ENCODE measurements around the gene GPR37L1.
"Not testable (repeated sequence)": the region's sequence is repeated elsewhere in the genome, so short reads cannot be mapped to it uniquely, and the experiment has no call there.

Gene GPR37L1

DNA sequence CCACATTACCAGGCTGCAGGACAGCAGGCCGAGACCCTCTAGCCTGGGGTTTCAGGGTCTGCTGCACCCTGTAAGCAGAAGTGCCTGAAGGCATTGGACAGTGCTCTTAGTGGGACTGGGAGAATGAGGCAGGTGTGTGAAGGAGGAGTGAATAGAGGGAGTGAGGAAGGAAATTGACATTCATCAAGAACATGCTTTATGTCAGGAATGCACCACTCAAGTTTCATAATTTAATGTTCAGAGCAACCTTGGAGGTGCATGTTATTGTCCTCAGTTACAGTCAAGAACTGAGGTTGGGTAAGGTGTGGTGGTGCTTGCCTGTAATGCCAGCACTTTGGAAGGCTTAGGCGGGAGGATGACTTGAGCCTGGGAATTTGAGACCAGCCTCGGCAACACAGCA lies 11.7 kb upstream of the GPR37L1 start:
- H3K4me1 ChIP-seq (ENCODE audit: control insufficient read depth, insufficient read depth, low read length) = peaks cover 37% of the 10 kb centered on the region

DNA sequence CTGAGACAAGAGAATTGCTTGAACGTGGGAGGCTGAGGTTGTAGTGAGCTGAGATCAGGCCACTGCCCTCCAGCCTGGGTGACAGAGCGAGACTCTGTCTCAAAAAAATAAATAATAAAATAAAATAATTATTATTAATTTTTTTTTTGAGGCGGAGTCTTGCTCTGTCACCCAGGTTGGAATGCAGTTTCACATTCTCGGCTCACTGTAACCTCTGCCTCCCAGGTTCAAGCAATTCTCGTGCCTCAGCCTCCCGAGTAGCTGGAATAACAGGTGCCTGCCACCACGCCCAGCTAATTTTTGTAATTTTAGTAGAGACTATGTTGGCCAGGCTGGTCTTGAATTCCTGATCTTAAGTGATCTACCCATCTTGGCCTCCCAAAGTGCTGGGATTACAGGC lies 11.1 kb upstream of the GPR37L1 start:
- H3K27me3 ChIP-seq (ENCODE audit: control insufficient read depth, insufficient read depth, low read length); H3K4me3 ChIP-seq (ENCODE audit: low read depth, low read length); H3K9me3 ChIP-seq (ENCODE audit: control insufficient read depth, insufficient read depth, low read depth, low read length); H3K9ac ChIP-seq (ENCODE audit: low read length); H3K36me3 ChIP-seq (ENCODE audit: control insufficient read depth, insufficient read depth, low read length); H3K27ac ChIP-seq (ENCODE audit: low read depth, low read length): not testable (repeated sequence)
- peaks cover 31% of the 10 kb centered on the region for H3K4me1 ChIP-seq (ENCODE audit: control insufficient read depth, insufficient read depth, low read length)

More for the DNA sequence above, 11.7 kb upstream of the GPR37L1 start:
- no peak overlapping the region for H3K9ac ChIP-seq (ENCODE audit: low read length)
- no peaks in the 10 kb centered on the region for H3K9me3 ChIP-seq (ENCODE audit: control insufficient read depth, insufficient read depth, low read depth, low read length)
- H3K36me3 ChIP-seq (ENCODE audit: control insufficient read depth, insufficient read depth, low read length) = no peaks in the 10 kb centered on the region
- no peaks in the 10 kb centered on the region for H3K27me3 ChIP-seq (ENCODE audit: control insufficient read depth, insufficient read depth, low read length)
- no peak overlapping the region for H3K27ac ChIP-seq (ENCODE audit: low read depth, low read length)
- H3K4me3 ChIP-seq (ENCODE audit: low read depth, low read length) = no peak overlapping the region

DNA sequence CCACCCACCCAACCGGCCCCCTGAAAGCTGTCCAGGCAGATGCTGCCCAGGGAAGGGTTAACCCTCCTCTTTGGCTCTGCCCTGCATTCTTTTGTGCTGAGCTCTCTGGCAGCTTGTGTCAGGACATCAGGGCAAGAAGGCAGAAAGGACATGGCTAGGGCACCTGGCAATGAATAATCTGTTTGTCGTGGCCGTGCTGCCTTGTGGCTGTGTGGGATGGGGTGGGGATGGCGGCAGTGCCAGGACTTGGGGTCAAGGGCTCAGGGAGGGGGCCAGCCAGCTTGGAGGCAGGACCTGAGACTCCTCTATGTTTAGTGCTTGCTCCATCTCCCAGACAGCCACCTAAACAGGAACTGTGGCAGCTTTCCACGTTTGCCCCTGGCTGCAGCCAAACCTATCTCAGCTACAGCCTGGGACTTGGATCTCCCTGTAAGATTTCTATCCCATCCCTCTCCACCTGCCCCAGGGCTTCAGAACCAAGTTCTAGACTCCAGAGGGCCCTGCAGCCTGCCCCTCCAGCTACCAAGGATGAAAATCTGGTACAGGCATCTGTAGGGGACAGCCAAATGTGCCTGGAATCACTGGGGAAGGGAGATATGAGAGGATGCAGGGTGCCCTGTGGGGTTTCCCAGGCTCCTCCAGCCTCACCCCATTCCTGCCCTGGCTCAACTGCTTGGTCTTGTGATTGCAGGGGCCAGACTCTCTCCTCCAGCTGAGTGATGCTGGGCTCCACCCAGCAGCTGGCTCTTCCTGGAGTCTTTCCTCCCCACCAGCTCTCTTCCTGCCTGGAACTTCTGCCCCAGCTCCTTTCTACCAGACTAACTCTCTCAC lies 9.6 kb upstream of the GPR37L1 start:
- peaks cover 16% of the 10 kb centered on the region for H3K4me1 ChIP-seq (ENCODE audit: control insufficient read depth, insufficient read depth, low read length)
- H3K27ac ChIP-seq (ENCODE audit: low read depth, low read length) = no peak overlapping the region
- H3K27me3 ChIP-seq (ENCODE audit: control insufficient read depth, insufficient read depth, low read length) = no peaks in the 10 kb centered on the region
- H3K9me3 ChIP-seq (ENCODE audit: control insufficient read depth, insufficient read depth, low read depth, low read length) = no peaks in the 10 kb centered on the region
- no peak overlapping the region for H3K9ac ChIP-seq (ENCODE audit: low read length)
- no peaks in the 10 kb centered on the region for H3K36me3 ChIP-seq (ENCODE audit: control insufficient read depth, insufficient read depth, low read length)
- H3K4me3 ChIP-seq (ENCODE audit: low read depth, low read length) = no peak overlapping the region

DNA sequence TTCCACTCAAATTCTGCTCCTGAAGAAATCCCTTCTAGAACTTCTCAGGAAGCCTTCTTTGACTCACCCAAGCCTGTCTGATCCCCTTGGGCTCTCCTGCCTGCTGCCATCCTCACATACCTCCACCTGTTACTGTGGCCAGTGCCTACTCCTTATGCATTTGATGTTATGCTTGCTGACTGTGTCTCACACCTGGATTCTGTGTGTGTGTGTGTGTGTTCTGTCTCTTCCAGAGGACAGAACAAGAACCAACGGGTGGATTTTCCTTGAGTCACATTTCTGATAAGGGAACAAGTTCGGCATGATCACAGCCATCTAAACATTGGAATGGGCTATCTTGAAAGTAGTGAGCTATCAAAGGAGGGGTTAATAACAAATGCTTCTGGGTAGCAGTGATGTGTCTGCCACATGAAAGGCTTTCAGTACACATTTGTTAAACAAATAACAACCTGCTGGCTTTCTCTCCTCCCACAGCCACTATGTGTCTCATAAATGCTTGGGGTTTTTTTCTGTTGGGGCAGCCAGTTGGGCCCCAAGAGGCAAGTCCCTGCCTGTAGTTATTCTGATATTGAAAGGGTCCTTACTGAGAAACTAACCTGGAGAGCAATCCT lies 8.9 kb upstream of the GPR37L1 start:
- H3K4me1 ChIP-seq (ENCODE audit: control insufficient read depth, insufficient read depth, low read length) = peaks cover 15% of the 10 kb centered on the region; the same call in 1 of the 2 replicates
- no peak overlapping the region for H3K9ac ChIP-seq (ENCODE audit: low read length)
- H3K36me3 ChIP-seq (ENCODE audit: control insufficient read depth, insufficient read depth, low read length) = no peaks in the 10 kb centered on the region
- H3K9me3 ChIP-seq (ENCODE audit: control insufficient read depth, insufficient read depth, low read depth, low read length) = no peaks in the 10 kb centered on the region
- no peaks in the 10 kb centered on the region for H3K27me3 ChIP-seq (ENCODE audit: control insufficient read depth, insufficient read depth, low read length)
- no peak overlapping the region for H3K27ac ChIP-seq (ENCODE audit: low read depth, low read length)
- no peak overlapping the region for H3K4me3 ChIP-seq (ENCODE audit: low read depth, low read length)

DNA sequence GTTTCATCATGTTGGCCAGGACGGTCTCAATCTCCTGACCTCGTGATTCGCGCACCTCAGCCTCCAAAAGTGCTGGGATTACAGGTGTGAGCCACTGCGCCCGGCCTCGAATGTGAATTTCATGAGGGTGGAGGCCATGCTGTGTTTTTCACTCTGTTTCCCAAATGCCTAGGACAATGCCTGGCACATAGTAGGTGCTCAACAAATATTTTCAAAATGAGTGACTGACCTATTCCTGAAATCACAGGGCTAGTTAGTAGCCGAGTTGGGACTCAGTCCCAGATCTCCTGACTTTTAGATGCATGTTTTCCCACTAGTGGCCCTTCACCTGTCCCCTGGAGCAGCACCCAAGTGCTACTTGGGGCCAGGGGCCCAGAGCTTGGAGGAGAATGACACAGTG lies 6.4 kb upstream of the GPR37L1 start:
- Histone ChIP-seq H3K27ac (ENCODE audit: low read depth, low read length) (no peak overlapping the region), H3K27me3 (ENCODE audit: control insufficient read depth, insufficient read depth, low read length) (no peaks in the 10 kb centered on the region), H3K36me3 (ENCODE audit: control insufficient read depth, insufficient read depth, low read length) (no peaks in the 10 kb centered on the region), H3K9ac (ENCODE audit: low read length) (no peak overlapping the region), H3K4me1 (ENCODE audit: control insufficient read depth, insufficient read depth, low read length) (peaks cover 15% of the 10 kb centered on the region; the same call in 1 of the 2 replicates), H3K9me3 (ENCODE audit: control insufficient read depth, insufficient read depth, low read depth, low read length) (no peaks in the 10 kb centered on the region), H3K4me3 (ENCODE audit: low read depth, low read length) (no peak overlapping the region)

DNA sequence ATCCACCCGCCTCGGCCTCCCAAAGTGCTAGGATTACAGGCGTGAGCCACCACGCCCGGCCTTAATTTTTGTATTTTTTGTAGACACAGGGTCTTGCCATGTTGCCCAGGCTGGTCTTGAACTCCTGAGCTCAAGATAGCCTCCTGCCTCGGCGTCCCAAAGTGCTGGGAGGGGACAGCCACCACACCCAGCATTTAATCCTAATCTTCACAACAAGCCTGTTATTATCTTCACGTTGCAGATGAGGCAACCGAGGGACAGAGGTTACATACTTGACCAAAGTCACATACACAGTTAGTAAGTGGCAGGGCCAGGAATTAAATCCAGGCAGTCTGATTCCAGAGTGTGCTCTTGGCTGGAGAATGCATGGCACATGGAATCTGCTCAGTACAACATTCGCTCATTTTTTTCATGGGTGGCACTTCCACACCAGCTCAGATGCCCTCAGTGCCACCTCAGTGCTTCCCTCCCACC lies 4.8 kb upstream of the GPR37L1 start:
- H3K27ac ChIP-seq (ENCODE audit: low read depth, low read length) = no peak overlapping the region
- H3K36me3 ChIP-seq (ENCODE audit: control insufficient read depth, insufficient read depth, low read length) = no peaks in the 10 kb centered on the region
- no peak overlapping the region for H3K4me3 ChIP-seq (ENCODE audit: low read depth, low read length)
- no peaks in the 10 kb centered on the region for H3K9me3 ChIP-seq (ENCODE audit: control insufficient read depth, insufficient read depth, low read depth, low read length)
- H3K4me1 ChIP-seq (ENCODE audit: control insufficient read depth, insufficient read depth, low read length) = peaks cover 13% of the 10 kb centered on the region; the same call in 1 of the 2 replicates
- H3K9ac ChIP-seq (ENCODE audit: low read length) = no peak overlapping the region
- H3K27me3 ChIP-seq (ENCODE audit: control insufficient read depth, insufficient read depth, low read length) = no peaks in the 10 kb centered on the region

DNA sequence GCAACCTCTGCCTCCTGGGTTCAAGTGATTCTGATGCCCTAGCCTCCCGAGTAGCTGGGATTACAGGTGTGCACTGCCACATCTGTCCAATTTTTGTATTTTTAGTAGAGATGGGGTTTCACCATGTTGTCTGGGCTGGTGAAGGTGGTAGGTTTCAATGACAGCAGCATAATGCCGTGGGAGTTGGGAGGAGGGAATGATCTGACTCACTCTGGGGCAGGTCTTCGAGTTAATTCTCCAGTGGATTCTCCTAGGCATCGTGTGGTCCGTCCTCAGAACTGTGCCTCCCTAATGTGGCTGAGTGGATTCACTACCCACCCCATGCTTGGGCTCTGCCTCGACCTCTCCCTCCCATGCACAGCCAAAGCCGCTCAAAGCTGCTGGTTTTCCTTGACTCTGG lies 1.7 kb upstream of the GPR37L1 start:
- no peak overlapping the region for H3K4me3 ChIP-seq (ENCODE audit: low read depth, low read length)
- H3K4me1 ChIP-seq (ENCODE audit: control insufficient read depth, insufficient read depth, low read length) = peaks cover 3% of the 10 kb centered on the region; the same call in 1 of the 2 replicates
- H3K9ac ChIP-seq (ENCODE audit: low read length) = no peak overlapping the region
- no peaks in the 10 kb centered on the region for H3K27me3 ChIP-seq (ENCODE audit: control insufficient read depth, insufficient read depth, low read length)
- H3K27ac ChIP-seq (ENCODE audit: low read depth, low read length) = no peak overlapping the region
- no peaks in the 10 kb centered on the region for H3K9me3 ChIP-seq (ENCODE audit: control insufficient read depth, insufficient read depth, low read depth, low read length)
- no peaks in the 10 kb centered on the region for H3K36me3 ChIP-seq (ENCODE audit: control insufficient read depth, insufficient read depth, low read length)

DNA sequence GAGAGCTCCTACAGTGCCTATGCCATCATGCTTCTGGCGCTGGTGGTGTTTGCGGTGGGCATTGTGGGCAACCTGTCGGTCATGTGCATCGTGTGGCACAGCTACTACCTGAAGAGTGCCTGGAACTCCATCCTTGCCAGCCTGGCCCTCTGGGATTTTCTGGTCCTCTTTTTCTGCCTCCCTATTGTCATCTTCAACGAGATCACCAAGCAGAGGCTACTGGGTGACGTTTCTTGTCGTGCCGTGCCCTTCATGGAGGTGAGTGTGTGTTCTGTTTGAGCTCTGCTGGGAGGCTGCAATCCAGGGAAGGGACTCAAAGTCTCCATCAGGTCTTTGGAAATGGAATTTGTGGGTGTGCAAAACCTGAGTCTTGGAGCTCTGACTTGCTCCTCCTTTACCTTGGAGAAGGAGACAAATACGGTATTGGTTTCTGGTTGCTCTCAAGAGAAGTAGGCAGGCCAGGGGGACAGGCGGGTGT lies 658 bp downstream of the GPR37L1 start:
- Histone ChIP-seq H3K36me3 (ENCODE audit: control insufficient read depth, insufficient read depth, low read length) (no peaks in the 10 kb centered on the region), H3K4me1 (ENCODE audit: control insufficient read depth, insufficient read depth, low read length) (peaks cover 3% of the 10 kb centered on the region; the same call in 1 of the 2 replicates), H3K27ac (ENCODE audit: low read depth, low read length) (no peak overlapping the region), H3K27me3 (ENCODE audit: control insufficient read depth, insufficient read depth, low read length) (no peaks in the 10 kb centered on the region), H3K9me3 (ENCODE audit: control insufficient read depth, insufficient read depth, low read depth, low read length) (no peaks in the 10 kb centered on the region), H3K9ac (ENCODE audit: low read length) (no peak overlapping the region), H3K4me3 (ENCODE audit: low read depth, low read length) (no peak overlapping the region)

DNA sequence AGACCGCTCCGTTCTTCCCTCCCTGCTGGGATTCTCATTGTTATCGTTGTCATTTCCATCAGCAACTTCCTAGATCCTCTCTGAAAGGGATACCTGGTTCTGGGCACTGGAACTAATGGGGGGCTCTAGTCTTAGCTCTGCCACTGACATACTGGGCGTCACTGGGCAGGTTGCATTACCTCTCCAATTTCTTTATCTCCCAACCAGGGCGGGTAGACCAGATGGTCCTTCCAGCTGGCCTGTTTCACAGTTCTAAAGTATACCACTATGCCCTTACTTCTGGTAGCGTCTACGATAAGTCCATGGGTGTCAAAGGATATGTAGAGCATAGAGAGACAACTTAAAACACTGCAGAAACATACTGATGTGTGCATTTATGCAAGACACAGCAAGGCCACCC lies 1.4 kb downstream of the GPR37L1 start:
- Histone ChIP-seq H3K27ac (ENCODE audit: low read depth, low read length) (no peak overlapping the region), H3K9ac (ENCODE audit: low read length) (no peak overlapping the region), H3K27me3 (ENCODE audit: control insufficient read depth, insufficient read depth, low read length) (no peaks in the 10 kb centered on the region), H3K4me1 (ENCODE audit: control insufficient read depth, insufficient read depth, low read length) (no peaks in the 10 kb centered on the region), H3K4me3 (ENCODE audit: low read depth, low read length) (no peak overlapping the region), H3K36me3 (ENCODE audit: control insufficient read depth, insufficient read depth, low read length) (no peaks in the 10 kb centered on the region), H3K9me3 (ENCODE audit: control insufficient read depth, insufficient read depth, low read depth, low read length) (no peaks in the 10 kb centered on the region)

DNA sequence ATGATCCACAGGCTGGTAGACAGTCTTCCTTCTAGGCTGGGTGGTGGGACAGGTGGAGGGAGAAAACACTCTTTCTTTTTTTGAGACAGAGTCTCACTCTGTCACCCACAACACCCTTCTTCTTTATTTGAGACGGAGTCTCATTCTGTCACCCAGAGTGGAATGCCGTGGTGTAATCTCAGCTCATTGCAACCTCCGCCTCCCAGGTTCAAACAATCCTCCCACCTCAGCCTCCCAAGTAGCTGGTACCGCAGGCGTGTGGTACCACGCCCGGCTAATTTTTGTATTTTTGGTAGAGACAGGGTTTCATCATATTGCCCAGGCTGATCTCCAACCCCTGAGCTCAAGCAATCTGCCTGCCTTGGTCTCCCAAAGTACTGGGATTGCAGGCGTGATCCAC lies 2.9 kb downstream of the GPR37L1 start:
- Histone ChIP-seq H3K27ac (ENCODE audit: low read depth, low read length) (no peak overlapping the region), H3K4me3 (ENCODE audit: low read depth, low read length) (no peak overlapping the region), H3K36me3 (ENCODE audit: control insufficient read depth, insufficient read depth, low read length) (no peaks in the 10 kb centered on the region), H3K9me3 (ENCODE audit: control insufficient read depth, insufficient read depth, low read depth, low read length) (no peaks in the 10 kb centered on the region), H3K4me1 (ENCODE audit: control insufficient read depth, insufficient read depth, low read length) (no peaks in the 10 kb centered on the region), H3K9ac (ENCODE audit: low read length) (no peak overlapping the region), H3K27me3 (ENCODE audit: control insufficient read depth, insufficient read depth, low read length) (no peaks in the 10 kb centered on the region)

DNA sequence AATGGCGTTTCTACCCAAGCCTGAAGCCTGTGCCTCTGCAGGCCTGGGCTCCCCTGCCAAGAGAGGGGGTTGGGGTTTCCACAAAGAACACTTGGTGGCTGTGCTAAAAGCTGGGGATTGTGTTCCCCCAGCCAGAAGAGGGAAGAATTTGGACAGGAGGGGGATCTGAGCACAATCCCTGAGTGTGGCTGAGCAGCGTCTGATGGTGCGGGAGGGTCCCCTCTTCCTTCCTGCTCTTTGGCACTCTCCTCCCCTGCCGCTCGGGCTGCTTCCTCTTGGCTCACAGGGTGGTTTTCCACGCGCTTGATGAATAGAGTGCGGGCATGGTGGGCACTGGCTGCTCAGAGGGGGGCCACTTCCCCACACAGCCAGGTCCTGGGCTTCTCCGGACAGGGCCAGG lies 3.7 kb downstream of the GPR37L1 start:
- no peaks in the 10 kb centered on the region for H3K27me3 ChIP-seq (ENCODE audit: control insufficient read depth, insufficient read depth, low read length)
- H3K36me3 ChIP-seq (ENCODE audit: control insufficient read depth, insufficient read depth, low read length) = no peaks in the 10 kb centered on the region
- H3K9ac ChIP-seq (ENCODE audit: low read length) = no peak overlapping the region
- H3K27ac ChIP-seq (ENCODE audit: low read depth, low read length) = no peak overlapping the region
- H3K4me3 ChIP-seq (ENCODE audit: low read depth, low read length) = no peak overlapping the region
- no peaks in the 10 kb centered on the region for H3K4me1 ChIP-seq (ENCODE audit: control insufficient read depth, insufficient read depth, low read length)
- no peaks in the 10 kb centered on the region for H3K9me3 ChIP-seq (ENCODE audit: control insufficient read depth, insufficient read depth, low read depth, low read length)
